ENCODE measurements around the gene ACP6.
A peak's percentile ranks its signal among the peaks of the same experiment; 100 is the strongest.
"Not testable (repeated sequence)": the region's sequence is repeated elsewhere in the genome, so short reads cannot be mapped to it uniquely, and the experiment has no call there.

Gene ACP6

DNA sequence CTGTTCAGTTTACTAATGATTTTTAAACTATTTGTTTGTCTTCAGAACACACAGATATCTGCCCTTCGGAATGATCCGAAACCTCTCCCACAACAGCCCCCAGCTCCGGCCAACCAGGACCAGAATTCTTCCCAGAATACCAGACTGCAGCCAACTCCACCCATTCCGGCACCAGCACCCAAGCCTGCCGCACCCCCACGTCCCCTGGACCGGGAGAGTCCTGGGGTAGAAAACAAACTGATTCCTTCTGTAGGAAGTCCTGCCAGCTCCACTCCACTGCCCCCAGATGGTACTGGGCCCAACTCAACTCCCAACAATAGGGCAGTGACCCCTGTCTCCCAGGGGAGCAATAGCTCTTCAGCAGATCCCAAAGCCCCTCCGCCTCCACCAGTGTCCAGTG is 51.6 kb downstream of the ACP6 start:
- DNase-seq = no peak

DNA sequence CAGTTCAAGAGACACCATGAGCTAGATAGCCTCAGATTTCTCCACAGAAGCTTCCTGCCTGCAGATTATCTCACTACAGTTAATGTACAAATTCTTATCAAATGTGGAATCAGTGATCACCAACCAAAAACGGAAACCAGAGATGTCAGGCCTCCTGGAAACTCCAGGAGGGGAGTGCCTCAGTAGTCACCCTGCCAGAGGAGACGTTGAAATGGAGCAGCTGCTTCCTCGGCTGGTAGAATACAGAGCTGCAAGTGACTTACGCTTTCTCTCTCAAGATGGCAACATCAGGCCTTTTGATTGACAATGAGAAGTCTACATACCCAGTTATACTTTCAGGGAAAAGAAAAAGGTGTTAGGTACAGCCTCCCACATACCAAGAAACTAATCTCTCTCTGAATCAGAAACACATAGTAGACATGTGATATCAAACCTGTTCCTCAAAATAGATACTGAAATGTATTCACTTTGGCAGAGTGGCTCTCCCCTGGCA is 52.2 kb downstream of the ACP6 start:
- DNase-seq = peak; percentile 26

DNA sequence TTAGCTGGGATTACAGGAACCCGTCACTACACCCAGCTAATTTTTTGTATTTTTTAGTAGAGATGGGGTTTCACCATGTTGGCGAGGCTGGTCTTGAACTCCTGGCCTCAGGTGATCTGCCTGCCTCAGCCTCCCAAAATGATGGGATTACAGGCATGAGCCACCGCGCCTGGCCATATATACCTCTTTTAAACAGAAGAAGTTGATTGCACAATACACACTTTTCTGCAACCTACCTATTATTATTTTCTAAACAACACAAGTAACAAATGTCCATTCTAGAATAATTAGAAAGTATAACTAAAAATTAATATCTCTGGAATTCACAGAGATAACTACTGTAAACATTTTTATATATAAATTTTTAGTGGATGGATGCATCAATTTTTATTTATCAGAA is 55.4 kb downstream of the ACP6 start:
- DNase-seq = not testable (repeated sequence)

DNA sequence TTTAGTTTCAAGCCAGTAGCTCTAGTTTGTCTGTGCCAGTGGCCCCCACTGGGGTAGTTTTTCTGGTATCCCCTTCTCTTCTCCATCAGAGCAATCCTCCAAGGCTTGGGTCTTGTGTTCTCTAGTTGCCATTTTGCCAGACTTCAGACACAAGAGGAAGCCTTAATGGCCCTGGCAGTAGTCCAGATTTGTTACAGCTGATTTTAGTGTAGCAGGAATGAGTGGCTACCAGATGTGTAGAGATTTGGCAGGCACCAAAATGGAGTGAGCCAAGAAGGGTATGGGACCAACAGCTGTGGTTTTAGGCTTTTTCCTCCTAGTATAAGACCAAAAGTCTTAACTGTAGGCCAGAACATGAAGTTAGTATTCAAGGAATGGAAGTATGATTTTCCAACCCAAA is 56.8 kb downstream of the ACP6 start:
- DNase-seq = no peak

DNA sequence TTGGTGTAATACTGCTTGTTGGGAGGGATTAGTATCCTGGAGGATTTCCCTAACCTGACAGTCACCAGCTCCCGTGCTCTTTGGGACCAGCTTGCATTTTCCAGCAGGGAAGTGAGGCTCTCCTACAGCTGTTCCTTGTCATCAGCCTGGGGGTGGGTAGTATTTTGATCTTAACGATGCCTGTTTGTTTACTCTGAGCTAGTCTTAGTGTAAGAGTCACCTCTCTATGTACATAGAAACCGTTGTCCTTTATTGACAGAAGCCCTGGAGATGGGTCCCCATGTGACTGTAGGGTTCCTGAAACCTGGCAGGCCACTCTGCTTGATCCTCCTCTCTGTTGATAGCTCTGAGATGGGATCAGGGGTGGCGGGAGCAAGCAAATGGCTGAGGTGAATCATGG is 58.0 kb downstream of the ACP6 start:
- DNase-seq = no peak

DNA sequence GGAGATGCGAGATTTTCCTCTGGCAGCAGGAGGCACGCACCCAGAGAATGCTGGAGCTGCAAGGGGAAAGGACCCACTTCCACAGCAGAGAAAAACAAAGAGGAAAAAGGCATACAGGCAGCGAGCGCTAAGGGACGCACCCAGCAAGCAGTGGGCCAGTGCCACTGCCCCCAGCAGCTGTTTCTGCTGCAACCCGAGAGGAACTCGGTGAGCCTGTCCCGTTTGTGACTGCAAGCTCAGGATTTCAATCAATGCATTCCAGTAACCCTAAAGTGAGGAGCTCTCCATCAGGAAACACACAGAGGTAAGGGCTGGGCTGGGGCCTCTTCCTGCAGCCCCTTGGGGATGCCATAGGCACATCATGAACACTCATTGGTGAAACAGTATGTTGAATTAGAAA is 58.7 kb downstream of the ACP6 start:
- DNase-seq = no peak

DNA sequence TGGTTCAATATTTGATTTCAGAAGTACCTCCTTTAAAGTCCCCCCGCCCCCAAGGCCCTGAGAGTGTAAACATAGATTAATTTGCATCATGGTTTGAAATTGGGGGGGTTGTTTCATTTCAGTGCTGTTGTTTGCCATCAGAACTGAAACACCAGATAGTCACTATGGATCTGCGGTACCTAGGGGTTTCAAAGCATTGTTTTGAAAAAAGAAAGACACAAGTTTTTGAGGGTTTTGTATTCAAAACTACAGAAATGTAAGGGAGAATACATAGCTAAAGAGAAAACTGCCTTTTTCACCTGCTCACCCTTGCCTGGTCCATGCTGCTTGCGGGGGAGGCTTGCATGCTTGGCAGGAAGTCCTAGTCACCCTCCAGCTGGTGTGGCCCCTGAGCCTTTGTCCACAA is 59.3 kb downstream of the ACP6 start:
- no peak for DNase-seq

DNA sequence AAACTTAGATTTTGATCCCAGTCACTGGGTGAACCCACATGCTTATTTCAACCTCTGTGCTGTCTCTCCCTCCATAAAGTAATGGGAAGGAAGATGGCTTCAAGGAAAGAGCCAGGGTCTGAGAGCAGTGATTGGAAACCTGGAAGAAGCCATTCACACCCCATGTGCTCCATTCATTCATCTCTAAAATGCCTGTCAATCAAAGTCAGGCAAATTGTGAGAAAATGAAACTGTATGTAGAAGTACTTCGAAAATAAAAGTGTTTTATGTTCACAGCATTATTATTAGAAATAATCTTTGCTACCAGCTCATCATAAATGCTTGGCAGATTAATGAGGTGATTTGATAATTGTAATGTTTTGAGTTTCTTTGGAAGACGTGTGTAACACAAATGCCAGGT is 61.0 kb downstream of the ACP6 start:
- no peak for DNase-seq

DNA sequence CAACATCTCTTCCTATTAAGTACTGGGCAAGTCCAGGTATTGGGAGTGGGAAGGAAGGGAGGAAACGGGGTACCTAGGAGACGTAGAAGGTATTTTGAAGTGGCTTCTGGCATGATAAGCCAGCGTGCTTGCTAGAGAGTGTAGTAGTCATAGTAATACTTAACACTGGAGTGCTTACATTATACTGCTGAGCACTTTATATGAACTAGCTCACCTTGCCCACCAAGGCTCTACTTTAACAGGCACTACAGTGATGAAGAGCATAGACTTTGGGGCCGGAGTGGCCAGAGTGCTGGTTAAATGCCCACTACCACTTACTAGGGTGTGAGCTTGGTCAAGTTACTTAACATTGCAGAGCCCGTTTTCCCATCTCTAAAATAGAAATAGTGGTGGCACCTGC is 61.7 kb downstream of the ACP6 start:
- no peak for DNase-seq

DNA sequence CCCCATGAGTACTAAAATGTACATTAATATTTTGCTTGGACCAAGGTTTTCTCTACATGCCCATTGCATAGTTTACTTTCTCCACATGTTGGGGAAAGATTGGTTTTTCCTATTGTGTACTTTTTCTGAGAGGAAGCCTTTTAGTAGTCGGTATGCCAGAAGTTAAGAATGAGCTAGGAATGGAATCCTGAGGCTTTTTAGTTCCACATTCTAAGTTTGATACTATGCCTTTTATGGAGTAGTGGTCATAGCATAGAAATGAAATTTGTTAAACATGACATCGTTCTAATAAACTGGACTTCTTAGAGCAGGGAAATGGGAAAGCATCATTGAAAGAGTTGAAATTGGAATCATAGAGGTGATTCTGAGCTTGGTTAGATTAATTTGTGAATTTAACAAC is 64.7 kb downstream of the ACP6 start:
- DNase-seq = no peak

DNA sequence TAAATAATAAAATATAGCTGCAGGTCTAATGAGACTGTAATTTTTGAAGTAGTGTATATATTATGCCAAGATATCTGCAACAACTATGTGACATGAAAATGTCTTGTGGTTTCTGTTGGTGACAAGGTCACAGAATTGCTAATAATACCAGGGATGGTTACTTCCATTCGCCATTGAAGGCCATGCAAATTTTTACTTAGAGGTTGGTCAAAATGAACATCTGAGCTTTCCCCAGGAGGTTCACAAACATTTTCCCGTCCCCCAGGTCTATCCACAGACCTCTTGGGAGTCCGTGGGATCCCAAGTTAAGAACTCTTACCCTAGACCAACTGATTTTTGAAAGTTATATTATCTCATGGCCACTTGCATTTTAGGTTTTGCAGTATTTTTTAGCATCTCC is 66.3 kb downstream of the ACP6 start:
- DNase-seq = no peak

DNA sequence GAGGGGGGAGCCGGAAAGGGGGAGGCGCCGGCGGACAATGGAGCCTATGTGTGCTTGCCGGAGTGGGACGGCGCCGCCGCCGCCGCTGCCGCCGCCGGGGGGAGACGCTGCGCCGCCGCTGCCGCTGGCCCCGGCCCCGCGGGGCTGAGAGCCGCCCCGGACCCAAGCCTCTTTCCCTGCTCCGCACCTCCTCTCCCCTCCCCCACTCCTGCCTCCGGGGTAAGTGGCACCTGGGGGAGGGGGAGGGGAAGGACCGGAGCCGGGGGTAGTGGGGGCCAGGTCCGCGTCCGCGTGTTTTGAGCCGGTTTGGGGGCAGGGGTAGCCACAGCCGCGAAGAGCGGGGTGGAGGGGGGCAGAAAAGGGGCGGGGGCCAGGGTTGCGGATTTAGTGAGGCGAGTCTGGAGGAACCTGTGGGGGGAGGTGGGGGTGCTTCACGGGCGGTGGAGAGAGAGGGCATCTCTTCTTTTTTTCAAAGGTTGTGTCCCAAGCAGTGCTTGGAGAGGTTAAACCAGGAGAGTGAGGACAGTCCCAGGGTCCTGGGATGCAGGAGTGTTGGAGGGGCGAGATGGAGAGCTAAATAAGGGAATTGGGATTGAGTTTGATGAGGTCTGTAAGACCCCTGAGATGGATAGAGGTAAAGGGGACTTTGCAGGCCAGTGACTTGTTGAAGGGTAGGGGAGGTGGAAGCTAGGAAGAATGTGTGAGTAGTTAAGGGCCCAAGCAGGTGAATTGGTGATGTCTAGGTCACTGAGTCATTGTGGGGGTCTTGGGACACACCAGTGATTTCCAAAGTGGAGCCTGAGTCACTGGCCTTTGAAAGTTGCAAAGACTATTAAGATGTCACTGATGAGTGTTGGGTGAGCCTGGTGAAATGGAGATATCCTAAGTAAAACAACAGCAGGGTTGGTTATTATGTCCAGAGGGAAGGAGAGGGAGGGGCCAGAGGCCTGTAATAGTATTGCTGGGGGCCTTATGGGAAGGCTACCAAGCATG is 69.9 kb downstream of the ACP6 start:
- DNase-seq = peak; percentile 1

DNA sequence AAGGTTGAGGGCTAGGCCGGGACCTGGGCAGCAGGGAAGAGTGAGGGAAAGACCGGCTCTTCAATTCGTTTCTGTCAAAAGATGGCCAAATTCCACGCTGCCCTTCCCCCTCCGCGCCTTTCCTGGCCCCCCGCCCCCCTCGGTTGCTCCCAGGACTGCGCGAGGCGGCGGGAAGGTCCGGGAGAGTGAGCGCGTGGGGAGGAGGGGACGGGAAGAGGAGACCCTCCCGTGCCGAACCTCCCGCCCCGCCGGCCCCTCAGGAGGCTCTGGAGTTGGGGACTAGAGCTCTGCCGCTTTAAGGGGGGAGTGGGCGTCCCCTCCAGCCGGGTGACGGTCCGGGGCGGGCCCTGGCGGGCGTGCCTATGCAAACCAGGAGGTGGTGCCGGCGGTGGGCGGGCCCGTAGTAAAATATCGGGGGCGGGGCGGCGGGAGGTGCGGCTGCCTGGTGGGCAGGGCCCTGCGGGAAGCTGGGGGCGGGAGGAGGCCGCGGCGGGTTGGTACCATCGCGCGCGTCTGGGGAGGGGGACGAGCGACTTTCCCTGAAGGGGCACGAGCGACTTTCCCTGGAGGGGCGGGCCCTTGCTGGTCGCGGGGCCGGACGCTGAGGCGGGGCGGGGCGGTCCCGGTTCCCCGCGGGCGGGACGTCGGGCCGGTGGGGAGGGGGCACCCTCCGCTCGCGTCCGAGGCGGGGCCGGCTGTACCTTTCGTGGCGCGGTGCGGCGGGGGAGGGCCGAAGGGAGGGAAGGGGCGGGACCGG is 70.8 kb downstream of the ACP6 start:
- peak; percentile 97 for DNase-seq

DNA sequence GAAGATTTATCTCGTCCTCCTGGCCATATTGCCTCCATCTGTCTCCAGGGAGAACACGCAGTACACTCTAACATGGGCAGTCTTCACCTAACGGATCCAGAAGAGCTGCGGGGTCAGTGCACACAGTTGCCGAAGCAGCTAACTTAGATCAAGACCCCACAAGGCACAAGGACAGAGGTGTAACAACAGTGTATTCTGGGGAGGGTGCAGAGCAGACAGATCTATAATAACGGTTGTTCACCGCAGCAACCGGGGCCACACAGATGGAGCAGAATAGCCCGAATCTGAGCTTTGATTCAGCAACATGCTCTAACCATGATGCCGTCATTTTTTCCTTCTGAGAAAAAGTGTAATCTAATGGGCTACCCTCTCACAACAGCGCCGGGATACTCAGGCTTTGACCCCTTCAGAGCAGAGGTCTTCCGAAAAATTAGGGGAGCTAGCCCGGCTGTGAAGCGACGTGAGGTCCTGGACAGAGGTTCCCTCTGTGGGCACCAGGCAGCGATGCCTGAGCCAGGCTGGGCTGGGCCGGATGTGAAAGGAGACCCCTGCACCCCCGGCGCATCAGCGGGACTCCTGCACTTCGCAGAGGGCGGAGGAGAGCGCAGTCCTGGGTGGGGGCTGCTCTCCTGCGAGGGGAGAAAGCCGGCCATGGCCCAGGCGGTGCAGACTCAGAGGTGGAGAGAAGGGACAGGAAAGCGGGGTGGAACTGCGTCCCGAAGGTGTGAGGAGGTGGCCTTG is 71.5 kb downstream of the ACP6 start:
- no peak for DNase-seq

DNA sequence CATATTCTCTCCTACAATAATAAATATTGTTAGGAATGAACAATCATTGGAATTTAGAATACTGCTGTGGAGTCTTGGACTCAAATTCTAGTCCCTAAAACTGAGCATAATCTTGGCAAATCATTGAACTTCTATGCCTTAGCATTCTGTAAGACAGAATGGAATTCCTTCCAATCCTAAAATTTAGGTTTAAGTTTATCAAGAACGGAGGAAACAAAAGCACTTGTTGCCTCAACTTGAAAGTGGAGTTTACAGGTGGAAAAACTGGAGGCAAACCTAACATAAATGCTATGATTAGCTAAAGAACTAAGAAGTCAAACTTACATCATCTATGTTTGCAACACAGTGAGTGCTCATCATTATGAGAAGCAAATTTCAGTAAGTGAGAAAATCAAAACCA is 73.3 kb downstream of the ACP6 start:
- no peak for DNase-seq
